ENCODE measurements around the gene ECSIT.

Gene ECSIT

DNA sequence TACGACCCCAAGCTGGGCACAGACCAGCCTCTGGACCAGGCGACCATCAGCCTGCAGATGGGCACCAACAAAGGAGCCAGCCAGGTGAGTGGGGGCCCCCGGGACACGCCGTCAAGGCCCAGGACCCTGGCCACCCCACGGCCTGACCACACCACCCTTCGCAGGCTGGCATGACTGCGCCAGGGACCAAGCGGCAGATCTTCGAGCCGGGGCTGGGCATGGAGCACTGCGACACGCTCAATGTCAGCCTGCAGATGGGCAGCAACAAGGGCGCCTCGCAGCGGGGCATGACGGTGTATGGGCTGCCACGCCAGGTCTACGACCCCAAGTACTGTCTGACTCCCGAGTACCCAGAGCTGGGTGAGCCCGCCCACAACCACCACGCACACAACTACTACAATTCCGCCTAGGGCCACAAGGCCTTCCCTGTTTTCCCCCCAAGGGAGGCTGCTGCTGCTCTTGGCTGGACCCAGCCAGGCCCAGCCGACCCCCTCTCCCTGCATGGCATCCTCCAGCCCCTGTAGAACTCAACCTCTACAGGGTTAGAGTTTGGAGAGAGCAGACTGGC lies 20.5 kb upstream of the ECSIT start:
- DNase-seq = no peak

DNA sequence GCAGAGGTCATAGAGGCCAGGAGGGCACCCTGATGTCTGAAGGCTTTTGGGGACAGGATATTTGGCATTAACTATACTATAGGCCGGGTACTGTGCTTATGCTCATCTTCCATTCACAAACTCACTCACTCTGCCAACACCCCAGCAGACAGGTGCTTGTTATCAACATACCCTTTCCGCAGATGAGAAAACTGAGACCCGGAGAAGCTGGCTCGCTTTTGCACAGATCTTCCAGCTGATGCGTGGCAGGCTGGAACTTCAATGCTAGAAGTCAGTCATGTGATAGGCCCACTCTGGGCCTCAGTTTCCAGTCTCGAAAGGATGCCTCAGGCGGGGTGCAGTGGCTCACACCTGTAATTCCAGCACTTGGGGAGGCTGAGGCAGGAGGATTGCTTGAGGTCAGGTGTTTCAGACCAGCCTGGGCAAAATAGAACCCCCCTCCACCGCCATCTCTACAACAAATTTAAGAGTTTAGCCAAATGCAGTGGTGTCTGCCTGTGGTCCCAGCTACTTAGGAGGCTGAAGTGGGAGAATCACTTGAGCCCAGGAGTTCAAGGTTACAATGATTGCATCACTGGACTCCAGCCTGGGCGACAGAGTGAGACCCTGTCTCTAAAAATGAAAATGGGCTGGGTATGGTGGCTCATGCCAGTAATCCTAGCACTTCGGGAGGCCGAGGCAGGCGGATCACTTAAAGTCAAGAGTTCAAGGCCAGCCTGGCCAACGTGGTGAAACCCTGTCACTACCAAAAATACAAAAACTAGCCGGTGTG lies 19.2 kb upstream of the ECSIT start:
- no peak for DNase-seq

- no peak for DNase-seq
Measured at GRCh38 chr19:11541238-11541637, 12.3 kb upstream of the ECSIT start.

DNA sequence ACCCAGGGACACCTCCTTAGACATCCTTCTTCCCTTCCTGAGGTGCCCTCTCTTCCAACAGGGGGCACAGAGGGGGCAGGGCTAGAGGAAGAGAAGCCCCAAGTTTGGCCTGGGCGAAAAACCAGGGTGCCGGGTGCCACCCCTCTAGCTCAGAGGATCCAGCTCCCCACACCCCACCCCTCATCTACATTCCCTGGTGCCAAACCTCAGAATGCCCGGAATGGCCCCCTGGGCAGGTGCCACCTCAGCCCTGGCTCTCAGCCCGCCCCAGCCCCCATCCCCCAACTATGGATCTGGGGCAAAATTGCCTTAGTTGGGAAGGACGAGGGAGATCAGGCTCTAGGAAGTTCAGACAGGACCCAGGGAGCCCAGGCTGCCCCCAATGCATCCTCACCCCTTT lies 11.7 kb upstream of the ECSIT start:
- DNase-seq = no peak

- DNase-seq = no peak
Measured at GRCh38 chr19:11539495-11540365, 10.8 kb upstream of the ECSIT start.

- no peak for DNase-seq
Measured at GRCh38 chr19:11538232-11539036, 9.5 kb upstream of the ECSIT start, which contains the start of gene CNN1. TSS of gene CNN1 (plus strand) at chr19:11538851. CDS start at chr19:11538928, 77 bp downstream.

DNA sequence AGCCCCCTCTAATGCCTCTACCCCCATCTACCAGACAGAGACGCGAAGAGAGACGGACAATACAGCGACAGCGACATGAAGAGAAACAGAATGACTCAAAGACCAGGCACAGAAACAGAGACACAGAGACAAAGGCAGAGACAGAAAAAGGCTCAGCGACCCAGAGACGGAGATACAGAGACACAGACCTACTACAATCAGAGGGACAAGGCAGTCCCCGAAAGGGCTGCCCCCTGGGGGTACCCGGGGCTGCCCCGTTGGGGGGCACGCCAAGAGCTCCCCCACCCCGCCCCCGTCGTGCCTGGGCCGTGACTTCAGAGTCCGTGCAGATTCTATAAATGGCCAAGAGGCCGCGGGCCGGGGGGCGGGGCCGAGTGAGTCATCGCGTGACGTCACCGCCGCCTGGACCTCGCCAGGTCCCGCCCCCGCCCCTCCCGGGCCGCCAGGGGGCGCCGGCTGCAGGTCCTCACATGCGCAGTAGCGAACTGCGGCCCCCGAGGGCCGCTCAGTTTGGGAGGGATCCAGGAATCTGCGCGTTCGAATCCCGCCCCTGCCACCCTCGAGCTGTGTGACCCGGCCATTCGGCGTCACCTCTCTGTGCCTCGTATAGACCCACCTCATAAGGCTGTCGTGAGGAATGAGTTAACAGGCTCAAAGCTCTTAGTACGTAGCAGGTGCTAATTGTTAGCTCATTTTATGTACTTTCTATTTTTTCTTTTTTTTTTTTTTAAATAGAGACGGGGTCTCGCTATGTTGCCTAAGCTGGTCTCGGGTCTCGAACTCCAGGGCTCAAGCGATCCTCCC lies 7.1 kb upstream of the ECSIT start:
- peak; percentile 67 for DNase-seq

GRCh38 chr19:11534948-11535347 lies 6.0 kb upstream of the ECSIT start:
- no peak for DNase-seq

GRCh38 chr19:11534538-11534937 lies 5.6 kb upstream of the ECSIT start:
- DNase-seq = no peak

GRCh38 chr19:11530432-11530831 lies 1.5 kb upstream of the ECSIT start:
- peak; percentile 82 for DNase-seq

DNA sequence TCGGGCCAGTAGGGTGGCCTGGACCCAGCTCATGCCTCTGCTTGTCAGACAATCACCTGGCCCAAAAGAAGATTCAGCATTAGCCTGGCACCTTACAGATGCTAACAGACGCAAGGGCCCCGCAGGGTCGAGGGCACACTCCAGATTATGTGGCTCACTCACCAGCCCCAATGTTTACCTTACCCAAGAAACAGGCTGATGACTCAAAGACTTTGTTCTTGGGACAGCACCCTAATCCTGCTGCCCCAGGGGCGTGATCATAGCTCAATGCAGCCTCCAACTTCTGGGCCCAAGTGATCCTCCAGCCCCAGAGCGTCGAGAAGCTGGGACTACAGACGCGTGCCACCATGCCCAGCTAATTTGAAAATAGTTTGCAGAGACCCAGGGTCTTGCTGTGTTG lies 9.8 kb downstream of the ECSIT start:
- no peak for DNase-seq

- no peak for DNase-seq
Measured at GRCh38 chr19:11513946-11514345, 15.0 kb downstream of the ECSIT start.

GRCh38 chr19:11510444-11510843 lies 18.5 kb downstream of the ECSIT start:
- no peak for DNase-seq

- DNase-seq = no peak
Measured at GRCh38 chr19:11507370-11508078, 21.4 kb downstream of the ECSIT start.

- DNase-seq = no peak
Measured at GRCh38 chr19:11506967-11507366, 22.0 kb downstream of the ECSIT start.

GRCh38 chr19:11506101-11506555 lies 22.8 kb downstream of the ECSIT start:
- no peak for DNase-seq

DNA sequence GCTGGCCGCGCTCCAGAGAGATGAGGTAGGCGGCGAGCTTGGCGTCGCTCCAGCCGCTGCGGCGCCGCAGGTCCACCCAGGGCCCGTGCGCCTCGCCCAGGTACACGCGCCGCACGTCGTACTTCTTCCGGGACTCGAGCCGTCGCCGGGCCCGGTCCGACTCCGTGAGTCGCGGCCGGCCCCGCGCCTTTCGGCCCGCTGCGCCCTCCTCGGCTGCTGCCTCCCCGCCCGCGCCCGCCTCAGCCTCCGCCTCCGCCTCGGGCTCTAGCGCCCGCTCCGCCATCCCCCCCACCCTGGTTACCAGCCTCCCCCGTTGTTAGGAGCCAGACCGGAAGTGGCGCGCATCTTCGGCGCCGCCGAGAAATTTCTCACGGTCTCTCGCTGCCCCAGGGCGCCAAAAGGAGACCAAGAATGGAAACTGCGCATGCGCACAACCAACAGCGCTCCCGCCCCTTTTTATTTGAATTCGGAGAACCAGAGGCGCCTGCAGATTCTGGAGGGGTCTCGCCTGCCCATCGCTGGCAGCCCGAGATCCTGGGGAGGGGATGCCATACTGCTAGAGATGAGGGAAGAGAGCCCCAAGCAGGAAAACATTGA lies 23.3 kb downstream of the ECSIT start, which contains the start of gene ZNF653:
Gene ZNF653 (minus strand): TSS at position 336 of the 597 bp plus-strand sequence. CDS start 53 bp downstream, at position 283.
- DNase-seq = peak; percentile 91

DNA sequence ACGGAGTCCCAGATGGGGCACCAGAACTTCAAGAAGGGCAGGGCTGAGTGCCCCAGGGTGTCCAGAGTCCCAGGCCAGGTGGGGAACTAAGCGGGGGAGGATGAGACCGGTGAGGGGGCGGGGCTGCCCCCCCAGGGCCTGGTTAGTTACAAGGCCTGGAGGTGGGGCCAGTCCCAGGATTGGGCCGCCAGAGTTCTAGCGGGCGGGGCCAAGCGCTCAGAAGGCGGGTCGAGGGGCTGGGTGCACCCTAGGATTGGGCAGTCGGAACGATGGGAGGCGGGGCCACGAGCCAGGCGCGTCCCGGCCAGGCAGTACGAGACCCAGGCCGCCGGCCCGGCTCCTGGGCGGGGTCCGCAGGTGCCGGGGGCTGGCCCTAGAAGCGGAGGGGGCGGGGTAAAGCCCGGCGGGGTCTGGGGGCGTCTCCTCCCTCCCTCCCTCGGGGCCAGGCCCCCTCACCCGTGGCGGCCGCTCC lies 23.9 kb downstream of the ECSIT start:
- DNase-seq = peak; percentile 96

- no peak for DNase-seq
Measured at GRCh38 chr19:11504502-11505031, 24.4 kb downstream of the ECSIT start.

DNA sequence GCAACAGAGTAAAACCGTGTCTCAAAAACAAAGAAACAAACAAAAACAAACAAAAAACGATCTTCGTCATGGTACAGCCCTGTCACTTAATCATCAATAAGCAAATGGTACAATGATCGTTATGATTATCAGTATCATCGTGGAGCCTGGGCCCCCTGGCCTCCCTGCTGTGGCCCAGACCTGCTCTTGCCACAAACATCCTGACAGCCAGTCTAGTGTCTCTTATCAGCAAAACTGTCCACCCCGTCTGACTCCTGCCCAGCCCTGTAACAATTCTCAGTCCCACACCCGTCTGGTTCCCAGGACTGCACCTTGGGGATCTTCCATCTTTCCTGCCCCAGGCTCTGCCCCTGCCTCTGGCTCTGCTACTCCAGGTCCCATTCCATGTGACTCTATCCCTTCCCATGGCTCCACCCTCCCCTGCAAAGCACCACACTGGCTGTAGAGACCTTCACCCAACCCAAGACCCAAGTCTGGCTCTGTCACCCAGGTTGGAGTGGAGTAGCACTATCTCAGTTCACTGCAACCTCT lies 29.0 kb downstream of the ECSIT start:
- DNase-seq = no peak

All from NCI-H446 treated with DMSO at 0.1 percent for 48 hours (cell line).